Duodenal mucosa (tissue), 2 donors: ENCODE data around the gene TNIK.

Experiments
- H3K27ac ChIP-seq: one replicate; pipeline ENCODE4 v1.7.0; 2013; ENCODE audit warnings: low read depth, low read length
- H3K27me3 ChIP-seq, 2 donors: one replicate each; pipeline ENCODE4 v1.7.0; 2013; ENCODE audit warnings: low read length in 2 of 2, control low read depth in 1 of 2; ENCODE audit not compliant: insufficient read depth in 2 of 2, control insufficient read depth in 1 of 2
- H3K36me3 ChIP-seq, 2 donors: one replicate each; pipeline ENCODE4 v1.7.0; 2013; ENCODE audit warnings: low read length in 2 of 2, control low read depth in 1 of 2; ENCODE audit not compliant: insufficient read depth in 2 of 2, control insufficient read depth in 1 of 2
- H3K4me1 ChIP-seq, 2 donors: one replicate each; pipeline ENCODE4 v1.7.0; 2013; ENCODE audit warnings: low read length in 2 of 2, control low read depth in 1 of 2; ENCODE audit not compliant: insufficient read depth in 2 of 2, control insufficient read depth in 1 of 2
- H3K4me3 ChIP-seq, 2 donors: one replicate each; pipeline ENCODE4 v1.7.0; 2013; ENCODE audit warnings: low read length in 2 of 2, low read depth in 1 of 2
- H3K9ac ChIP-seq, 2 donors: one replicate each; pipeline ENCODE4 v1.7.0; 2013; ENCODE audit warnings: low read length in 2 of 2, low read depth in 1 of 2
- H3K9me3 ChIP-seq, 2 donors: one replicate each; pipeline ENCODE4 v1.7.0; 2013; ENCODE audit warnings: low read length in 2 of 2, control low read depth in 1 of 2; ENCODE audit not compliant: control insufficient read depth in 1 of 2

TNIK gene

GRCh38 chr3:171187706-171188290 is 272.4 kb downstream of the TNIK start:
- no peak overlapping the region for H3K9ac ChIP-seq
- peaks cover 19 to 30% of the 10 kb centered on the region in 2 donors for H3K4me1 ChIP-seq
- no peaks in the 10 kb centered on the region for H3K27me3 ChIP-seq
- no peaks in the 10 kb centered on the region for H3K9me3 ChIP-seq
- H3K36me3 ChIP-seq = peaks cover 0 to 6% of the 10 kb centered on the region in 2 donors
- H3K4me3 ChIP-seq = no peak overlapping the region
- no peak overlapping the region for H3K27ac ChIP-seq

DNA sequence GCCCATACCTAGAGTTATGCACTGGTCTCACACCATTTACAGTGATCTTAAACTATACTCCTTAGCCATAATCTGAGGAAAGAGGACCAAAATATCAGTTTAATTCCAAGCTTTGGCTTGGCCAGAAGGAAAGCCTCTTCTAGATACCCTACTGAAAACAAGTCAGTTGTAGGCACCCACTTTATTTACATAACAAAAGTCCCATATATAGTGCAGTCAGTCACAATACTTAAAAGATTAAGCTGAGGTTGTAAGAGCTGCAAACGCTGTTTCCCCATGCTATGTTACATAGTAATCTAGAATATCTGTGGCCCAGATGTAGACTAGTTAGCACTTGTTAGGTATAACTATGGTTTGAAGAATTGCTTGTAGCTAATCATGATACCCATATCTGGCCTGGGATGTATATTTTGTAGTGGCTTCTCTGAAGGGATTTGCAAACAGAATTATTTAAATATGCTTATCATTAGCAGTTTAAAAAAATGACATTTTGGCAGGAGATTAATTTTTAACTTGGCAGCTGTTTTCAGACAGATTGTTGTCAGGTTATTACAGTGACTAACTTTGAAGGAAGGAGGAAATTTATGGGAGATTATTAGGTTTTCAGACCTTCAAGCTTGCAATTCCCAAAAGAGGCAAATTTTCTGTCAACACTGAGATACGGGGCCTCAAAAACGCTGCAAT is 273.2 kb downstream of the TNIK start:
- Histone ChIP-seq H3K36me3 (peaks cover 0 to 6% of the 10 kb centered on the region in 2 donors), H3K4me3 (no peak overlapping the region), H3K9ac (no peak overlapping the region), H3K4me1 (peaks cover 25 to 39% of the 10 kb centered on the region in 2 donors), H3K27ac (no peak overlapping the region), H3K27me3 (no peaks in the 10 kb centered on the region), H3K9me3 (no peaks in the 10 kb centered on the region)

DNA sequence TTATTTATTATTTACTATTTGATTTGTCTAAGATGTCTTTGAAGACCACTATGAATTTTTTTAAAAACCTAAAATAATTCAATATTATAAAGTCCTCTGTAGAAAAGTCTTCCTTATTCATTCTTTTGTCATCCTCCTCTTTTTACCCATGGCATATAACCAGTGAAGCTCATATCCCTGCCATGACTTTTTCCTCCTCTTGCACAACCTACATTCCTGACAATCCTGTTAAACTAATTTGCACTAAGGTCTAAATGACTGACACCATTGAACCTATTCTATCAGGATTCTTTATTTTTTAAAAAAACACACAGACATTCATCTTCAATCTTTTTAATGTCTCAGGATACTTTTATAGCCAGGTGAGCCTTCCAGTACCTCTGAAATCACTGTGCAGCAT is 273.8 kb downstream of the TNIK start:
- Histone ChIP-seq H3K36me3 (peaks cover 0 to 6% of the 10 kb centered on the region in 2 donors), H3K9me3 (no peaks in the 10 kb centered on the region), H3K9ac (no peak overlapping the region), H3K4me3 (no peak overlapping the region), H3K27me3 (no peaks in the 10 kb centered on the region), H3K27ac (no peak overlapping the region), H3K4me1 (peaks cover 25 to 41% of the 10 kb centered on the region in 2 donors)

DNA sequence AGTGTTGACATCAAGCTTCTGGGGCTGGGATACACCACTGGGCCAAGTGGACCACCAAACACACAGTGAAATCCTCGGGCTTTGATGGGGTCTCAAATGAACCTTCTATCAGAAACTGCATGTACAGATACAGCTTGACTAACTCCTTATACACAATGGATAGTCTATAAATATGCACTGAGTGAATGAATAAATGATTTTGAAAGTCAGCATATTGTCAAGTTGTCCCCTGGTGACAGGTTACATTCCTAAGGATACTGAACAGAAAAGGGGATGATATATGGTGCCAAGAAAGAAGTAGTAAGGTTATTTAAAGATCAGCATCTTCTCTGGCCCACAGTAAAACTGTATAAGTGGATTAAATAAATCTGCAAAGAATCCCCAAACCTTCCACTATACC is 274.2 kb downstream of the TNIK start:
- H3K27ac ChIP-seq = no peak overlapping the region
- H3K36me3 ChIP-seq = peaks cover 0 to 6% of the 10 kb centered on the region in 2 donors
- H3K27me3 ChIP-seq = no peaks in the 10 kb centered on the region
- no peak overlapping the region for H3K9ac ChIP-seq
- no peak overlapping the region for H3K4me3 ChIP-seq
- H3K9me3 ChIP-seq = no peaks in the 10 kb centered on the region
- H3K4me1 ChIP-seq = peaks cover 25 to 41% of the 10 kb centered on the region in 2 donors

- H3K36me3 ChIP-seq = no peaks in the 10 kb centered on the region
- no peaks in the 10 kb centered on the region for H3K27me3 ChIP-seq
- H3K9ac ChIP-seq = no peak overlapping the region
- no peak overlapping the region for H3K27ac ChIP-seq
- peaks cover 25 to 41% of the 10 kb centered on the region in 2 donors for H3K4me1 ChIP-seq
- H3K4me3 ChIP-seq = no peak overlapping the region
- H3K9me3 ChIP-seq = no peaks in the 10 kb centered on the region
Observed at GRCh38 chr3:171184372-171184771, 275.8 kb downstream of the TNIK start.

GRCh38 chr3:171183042-171183441 is 277.2 kb downstream of the TNIK start:
- no peaks in the 10 kb centered on the region for H3K27me3 ChIP-seq
- H3K4me3 ChIP-seq = no peak overlapping the region
- no peaks in the 10 kb centered on the region for H3K36me3 ChIP-seq
- H3K27ac ChIP-seq = no peak overlapping the region
- H3K4me1 ChIP-seq = peaks cover 25 to 40% of the 10 kb centered on the region in 2 donors
- no peak overlapping the region for H3K9ac ChIP-seq
- H3K9me3 ChIP-seq = no peaks in the 10 kb centered on the region

GRCh38 chr3:171181907-171182690 is 278.1 kb downstream of the TNIK start:
- Histone ChIP-seq H3K4me1 (peaks cover 23 to 38% of the 10 kb centered on the region in 2 donors), H3K9ac (no peak overlapping the region), H3K4me3 (no peak overlapping the region), H3K27me3 (no peaks in the 10 kb centered on the region), H3K36me3 (no peaks in the 10 kb centered on the region), H3K9me3 (no peaks in the 10 kb centered on the region), H3K27ac (no peak overlapping the region)

- no peak overlapping the region for H3K4me3 ChIP-seq
- H3K4me1 ChIP-seq = peaks cover 40 to 57% of the 10 kb centered on the region in 2 donors
- H3K36me3 ChIP-seq = no peaks in the 10 kb centered on the region
- H3K27ac ChIP-seq = no peak overlapping the region
- H3K9ac ChIP-seq = no peak overlapping the region
- no peaks in the 10 kb centered on the region for H3K27me3 ChIP-seq
- H3K9me3 ChIP-seq = no peaks in the 10 kb centered on the region
Observed at GRCh38 chr3:171178714-171179113, 281.5 kb downstream of the TNIK start.

GRCh38 chr3:171177553-171177952 is 282.7 kb downstream of the TNIK start:
- no peak overlapping the region for H3K27ac ChIP-seq
- no peak overlapping the region for H3K9ac ChIP-seq

DNA sequence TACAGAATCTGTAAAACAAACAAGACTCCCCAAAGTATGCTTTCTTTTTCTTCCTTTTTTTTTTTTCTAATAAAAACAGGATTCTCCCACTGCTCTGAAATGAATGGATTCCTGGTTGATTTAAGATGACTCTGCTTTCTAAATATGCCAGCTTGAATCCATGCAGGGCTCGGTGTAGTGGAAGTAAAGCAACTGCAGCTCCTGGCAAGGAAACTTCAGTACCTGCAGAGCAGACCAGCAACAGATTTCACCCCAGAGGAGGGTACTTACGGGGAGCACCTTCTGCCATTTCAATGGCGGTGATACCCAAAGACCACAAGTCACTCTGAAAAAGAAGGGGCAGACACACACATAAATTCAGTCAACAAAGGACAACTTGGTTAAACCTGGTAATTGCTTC is 283.1 kb downstream of the TNIK start:
- Histone ChIP-seq H3K27ac (no peak overlapping the region), H3K27me3 (no peaks in the 10 kb centered on the region), H3K9me3 (no peaks in the 10 kb centered on the region), H3K9ac (no peak overlapping the region), H3K36me3 (no peaks in the 10 kb centered on the region), H3K4me3 (no peak overlapping the region), H3K4me1 (peaks cover 35 to 56% of the 10 kb centered on the region in 2 donors)

More at GRCh38 chr3:171177553-171177952, 282.7 kb downstream of the TNIK start:
- Histone ChIP-seq H3K9me3 (no peaks in the 10 kb centered on the region), H3K27me3 (no peaks in the 10 kb centered on the region), H3K4me1 (peaks cover 39 to 56% of the 10 kb centered on the region in 2 donors), H3K36me3 (no peaks in the 10 kb centered on the region), H3K4me3 (no peak overlapping the region)
